Smooth muscle cell (in vitro differentiated cells): Measurements from ENCODE around the gene ATXN1. TPM values are rescaled to one million over a fixed set of nuclear protein-coding genes. Genes with fewer than 3 reads are reported as not detected.

Experiments used
- DNase-seq: peaks from one replicate; lab custom pipeline; 2025; ENCODE audit not compliant: unreplicated experiment; lab: John Stamatoyannopoulos, UW
- H2AFZ ChIP-seq: fragments of 200-600 bp; sonication (generic); 2 replicates; pipeline ENCODE4 v1.6.0; 2016; ENCODE audit warnings: antibody characterized with exemption, low read depth, mild to moderate bottlenecking
- H3F3A ChIP-seq: fragments of 200-600 bp; sonication (generic); 2 replicates; pipeline ENCODE4 v1.6.0; 2017; ENCODE audit warnings: antibody characterized with exemption, low read depth
- H3K27ac ChIP-seq: fragments of 200-600 bp; sonication (generic); 2 replicates; pipeline ENCODE4 v1.5.1; 2016; ENCODE audit warnings: low read depth, mild to moderate bottlenecking
- H3K27me3 ChIP-seq: fragments of 200-600 bp; sonication (generic); 2 replicates; pipeline ENCODE4 v1.6.1; 2016; ENCODE audit warnings: low read depth, mild to moderate bottlenecking
- H3K36me3 ChIP-seq: fragments of 200-600 bp; sonication (generic); 2 replicates; pipeline ENCODE4 v1.5.1; 2016; ENCODE audit warnings: low read depth
- H3K4me1 ChIP-seq: fragments of 200-600 bp; sonication (generic); 2 replicates; pipeline ENCODE4 v1.5.1; 2016; ENCODE audit warnings: low read depth
- H3K4me2 ChIP-seq: fragments of 200-600 bp; sonication (generic); 2 replicates; pipeline ENCODE4 v1.6.0; 2016; ENCODE audit warnings: mild to moderate bottlenecking
- H3K4me3 ChIP-seq: fragments of 200-600 bp; sonication (generic); 2 replicates; pipeline ENCODE4 v1.5.1; 2016; ENCODE audit warnings: mild to moderate bottlenecking
- H3K79me2 ChIP-seq: fragments of 200-600 bp; sonication (generic); 2 replicates; pipeline ENCODE4 v1.6.0; 2016; ENCODE audit warnings: low read depth, mild to moderate bottlenecking
- H3K9ac ChIP-seq: fragments of 200-600 bp; sonication (generic); 2 replicates; pipeline ENCODE4 v1.6.0; 2016; ENCODE audit warnings: low read depth
- H3K9me3 ChIP-seq: fragments of 200-600 bp; sonication (generic); replicated peaks from 2 replicates; pipeline ENCODE4 v1.5.1; 2016; ENCODE audit warnings: low read depth
- H4K20me1 ChIP-seq: fragments of 200-600 bp; sonication (generic); 2 replicates; pipeline ENCODE4 v1.6.0; 2016; ENCODE audit warnings: low read depth
- CTCF ChIP-seq: fragments of 200-600 bp; sonication (generic); IDR thresholded peaks from 2 replicates; pipeline ENCODE4 v1.5.1; 2017; ENCODE audit warnings: borderline replicate concordance, mild to moderate bottlenecking, antibody characterized with exemption; ENCODE audit not compliant: insufficient read depth, poor library complexity, severe bottlenecking
- WGBS: methylation state at CpG from one replicate; pipeline ENCODE4 v1.1.7; 2016; ENCODE audit warnings: low lambda C conversion rate; 5-methylcytosine and 5-hydroxymethylcytosine counted together
- polyA plus RNA-seq: library from polyadenylated mRNA; unstranded; fragments of >200 nt; fragmentation: Nextera tagmentation; extraction: Ambion mirVana; gene quantifications from 2 replicates; pipeline ENCODE4 v1.2.1, GENCODE V29; 2016
- total RNA-seq: library from RNA; depleted of rRNA; stranded (reverse); fragments of >200 nt; gene quantifications from 2 replicates; pipeline ENCODE4 v1.2.3, GENCODE V29; 2014

ATXN1 gene
- total and polyA plus RNA-seq, 2 experiments from 2014 or later, result 17.9 to 40.6 TPM

GRCh38 chr6:16783952-16784565 is 22.8 kb upstream of the ATXN1 start:
- H3K4me2 ChIP-seq, result no peak overlapping the region
- DNase-seq, result no peak
- H3K27ac ChIP-seq, result no peak overlapping the region
- H3K4me3 ChIP-seq, result no peak overlapping the region
- TF ChIP-seq CTCF, result no peak
- H3K9me3 ChIP-seq, result no peaks in the 10 kb centered on the region
- no peaks in the 10 kb centered on the region for H3K4me1 ChIP-seq
- H3F3A ChIP-seq, result no peaks in the 10 kb centered on the region
- WGBS, result 89% methylated on average over 2 of the region's 2 CpGs
- H3K36me3 ChIP-seq, result no peaks in the 10 kb centered on the region
- H4K20me1 ChIP-seq, result no peaks in the 10 kb centered on the region
- no peaks in the 10 kb centered on the region for H3K79me2 ChIP-seq
- H2AFZ ChIP-seq, result no peak overlapping the region
- H3K27me3 ChIP-seq, result no peaks in the 10 kb centered on the region
- H3K9ac ChIP-seq, result no peak overlapping the region

GRCh38 chr6:16783509-16783908 is 22.2 kb upstream of the ATXN1 start:
- no peak for DNase-seq
- Histone ChIP-seq H3K27ac (no peak overlapping the region), H3K4me3 (no peak overlapping the region), H3K4me1 (no peaks in the 10 kb centered on the region), H3K9ac (no peak overlapping the region), H3K9me3 (no peaks in the 10 kb centered on the region), H3K27me3 (no peaks in the 10 kb centered on the region), H3K79me2 (no peaks in the 10 kb centered on the region), H2AFZ (no peak overlapping the region), H3K4me2 (no peak overlapping the region), H3F3A (no peaks in the 10 kb centered on the region), H3K36me3 (no peaks in the 10 kb centered on the region), H4K20me1 (no peaks in the 10 kb centered on the region)
- WGBS, result 81% methylated on average over 4 of the region's 4 CpGs
- no peak for TF ChIP-seq CTCF

GRCh38 chr6:16782278-16782677 is 21.0 kb upstream of the ATXN1 start:
- H3K27me3 ChIP-seq, result no peaks in the 10 kb centered on the region
- no peaks in the 10 kb centered on the region for H3K79me2 ChIP-seq
- no peak overlapping the region for H3K9ac ChIP-seq
- no peaks in the 10 kb centered on the region for H3K4me1 ChIP-seq
- TF ChIP-seq CTCF, result no peak
- DNase-seq, result no peak
- no peaks in the 10 kb centered on the region for H4K20me1 ChIP-seq
- no peaks in the 10 kb centered on the region for H3K9me3 ChIP-seq
- 87% methylated on average over 4 of the region's 4 CpGs for WGBS
- no peak overlapping the region for H3K4me2 ChIP-seq
- H2AFZ ChIP-seq, result no peak overlapping the region
- H3F3A ChIP-seq, result no peaks in the 10 kb centered on the region
- H3K4me3 ChIP-seq, result no peak overlapping the region
- H3K36me3 ChIP-seq, result no peaks in the 10 kb centered on the region
- no peak overlapping the region for H3K27ac ChIP-seq
